Activated naive CD8-positive, alpha-beta T cell treated with anti-CD3 and anti-CD28 coated beads, Interleukin-2, amount 50 U/mL, for 16 hours (primary cell): ENCODE data around the gene SHBG.
"Not testable (repeated sequence)": the region's sequence is repeated elsewhere in the genome, so short reads cannot be mapped to it uniquely, and the experiment has no call there.

ENCODE experiments used
- DNase-seq: peaks from one replicate; pipeline ENCODE4 v3.0.0-alpha.2; 2020; ENCODE audit warnings: low read depth, low spot score

SHBG gene

GRCh38 chr17:7629939-7630571 is at the start of gene SHBG:
Gene SHBG (plus strand): TSS chr17:7630135. CDS start chr17:7630173, 38 bp downstream.
- no peak for DNase-seq

GRCh38 chr17:7580604-7581575 is 49.0 kb upstream of the SHBG start:
- DNase-seq, result no peak

GRCh38 chr17:7582396-7583252 is 47.3 kb upstream of the SHBG start:
- DNase-seq, result no peak

GRCh38 chr17:7583253-7584109 is 46.5 kb upstream of the SHBG start, which contains the start of gene MPDU1:
Gene MPDU1 (plus strand): TSS chr17:7583852. CDS start chr17:7583863, 11 bp downstream.
- DNase-seq, result peak; percentile 84

GRCh38 chr17:7586673-7587419 is 43.1 kb upstream of the SHBG start:
- DNase-seq, result no peak

GRCh38 chr17:7587420-7588151 is 42.3 kb upstream of the SHBG start:
- no peak for DNase-seq

GRCh38 chr17:7588553-7589203 is 41.3 kb upstream of the SHBG start:
- DNase-seq, result no peak

GRCh38 chr17:7589204-7589868 is 40.6 kb upstream of the SHBG start:
- no peak for DNase-seq

- no peak for DNase-seq
Observed at GRCh38 chr17:7589891-7590691, 39.8 kb upstream of the SHBG start, which contains the start of gene SOX15. Gene SOX15 (minus strand): TSS chr17:7590094. CDS start chr17:7589676, 418 bp downstream.

GRCh38 chr17:7590743-7591142 is 39.2 kb upstream of the SHBG start:
- no peak for DNase-seq

GRCh38 chr17:7591596-7591995 is 38.3 kb upstream of the SHBG start:
- no peak for DNase-seq

GRCh38 chr17:7592422-7593021 is 37.4 kb upstream of the SHBG start:
- no peak for DNase-seq

- DNase-seq, result no peak
Observed at GRCh38 chr17:7593296-7593695, 36.6 kb upstream of the SHBG start.

GRCh38 chr17:7597561-7597960 is 32.4 kb upstream of the SHBG start:
- not testable (repeated sequence) for DNase-seq

GRCh38 chr17:7606280-7606679 is 23.7 kb upstream of the SHBG start:
- no peak for DNase-seq

GRCh38 chr17:7610641-7611040 is 19.3 kb upstream of the SHBG start:
- DNase-seq, result no peak
